Chondrocyte (in vitro differentiated cells): Measurements from ENCODE around the gene TBCEL. TPM values are rescaled to one million over a fixed set of nuclear protein-coding genes. Genes with fewer than 3 reads are reported as not detected.

Source experiments
- DNase-seq: peaks from one replicate; pipeline ENCODE4 v3.0.0; 2021; ENCODE audit warnings: mixed read lengths, low spot score
- H3K27ac Mint-ChIP-seq: one replicate; pipeline ENCODE4 v1.8.0; 2021; ENCODE audit warnings: mild to moderate bottlenecking, moderate library complexity, mixed read lengths; ENCODE audit not compliant: unreplicated experiment
- H3K27me3 Mint-ChIP-seq: 2 replicates; pipeline ENCODE4 v1.8.0; 2021; ENCODE audit warnings: low read depth, mixed read lengths
- H3K36me3 Mint-ChIP-seq: 2 replicates; pipeline ENCODE4 v1.8.0; 2021; ENCODE audit warnings: low read depth, mixed read lengths
- H3K4me1 Mint-ChIP-seq: 2 replicates; pipeline ENCODE4 v1.8.0; 2021; ENCODE audit warnings: low read depth, mild to moderate bottlenecking, mixed read lengths
- H3K4me3 Mint-ChIP-seq: one replicate; pipeline ENCODE4 v1.8.0; 2021; ENCODE audit warnings: mild to moderate bottlenecking, moderate library complexity, mixed read lengths; ENCODE audit not compliant: unreplicated experiment
- H3K9me3 Mint-ChIP-seq: 2 replicates; pipeline ENCODE4 v1.8.0; 2021; ENCODE audit warnings: low read depth, mixed read lengths
- total RNA-seq: library from RNA; stranded (reverse); gene quantifications from 3 replicates; pipeline ENCODE4 v1.2.1, GENCODE V29; 2021
- TF ChIP-seq, protein P1 (sequence below): fragments of 200-600 bp; sonication (generic); IDR thresholded peaks from 2 replicates; pipeline ENCODE4 v1.5.0; 2021; ENCODE audit warnings: antibody characterized with exemption, mild to moderate bottlenecking, moderate library complexity

TBCEL gene
- total RNA-seq, 1 donor from 2014 or later, result 29.6 TPM

DNA sequence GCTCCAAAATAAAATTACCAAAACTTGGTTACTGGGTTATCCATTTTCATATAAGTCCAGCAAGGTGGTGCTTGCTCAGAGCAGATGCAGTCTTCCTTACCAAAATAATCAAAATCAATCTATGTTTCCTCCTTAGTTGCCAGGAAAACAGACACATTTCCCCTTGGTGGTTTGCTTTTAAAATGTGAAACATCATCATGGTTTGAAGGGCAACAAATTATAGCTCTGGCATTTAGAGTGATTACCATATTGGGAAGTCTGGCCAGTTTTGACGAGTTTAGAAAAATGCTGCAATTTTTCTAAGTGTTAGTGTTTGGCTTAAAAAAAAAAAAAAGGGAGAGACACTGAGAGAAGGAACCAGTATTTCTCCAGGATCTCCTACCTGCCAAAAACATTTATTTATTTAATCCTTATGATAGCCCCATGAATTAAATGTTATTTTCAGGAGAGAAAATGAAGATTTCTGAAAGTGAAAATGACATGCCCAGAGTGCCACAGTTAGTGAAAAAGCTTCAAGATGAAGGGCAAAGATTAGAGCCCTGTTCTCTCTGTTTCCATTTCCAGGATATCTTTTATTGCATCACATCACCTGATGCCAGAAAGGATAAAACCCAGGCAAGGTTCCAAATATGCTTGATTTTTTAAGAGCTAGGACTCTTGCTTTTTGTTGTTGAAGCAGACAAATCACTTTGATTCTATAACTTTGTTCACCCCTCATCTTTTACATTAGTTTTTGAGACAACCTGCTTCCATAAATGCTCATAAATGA, 29.6 kb upstream of the TBCEL start:
- Mint-ChIP-seq H3K27ac (no peak overlapping the region), H3K27me3 (peaks cover 39% of the 10 kb centered on the region), H3K4me3 (no peak overlapping the region), H3K4me1 (no peaks in the 10 kb centered on the region), H3K36me3 (no peaks in the 10 kb centered on the region), H3K9me3 (no peaks in the 10 kb centered on the region)
- no peak for DNase-seq
- TF ChIP-seq, protein P1, sequence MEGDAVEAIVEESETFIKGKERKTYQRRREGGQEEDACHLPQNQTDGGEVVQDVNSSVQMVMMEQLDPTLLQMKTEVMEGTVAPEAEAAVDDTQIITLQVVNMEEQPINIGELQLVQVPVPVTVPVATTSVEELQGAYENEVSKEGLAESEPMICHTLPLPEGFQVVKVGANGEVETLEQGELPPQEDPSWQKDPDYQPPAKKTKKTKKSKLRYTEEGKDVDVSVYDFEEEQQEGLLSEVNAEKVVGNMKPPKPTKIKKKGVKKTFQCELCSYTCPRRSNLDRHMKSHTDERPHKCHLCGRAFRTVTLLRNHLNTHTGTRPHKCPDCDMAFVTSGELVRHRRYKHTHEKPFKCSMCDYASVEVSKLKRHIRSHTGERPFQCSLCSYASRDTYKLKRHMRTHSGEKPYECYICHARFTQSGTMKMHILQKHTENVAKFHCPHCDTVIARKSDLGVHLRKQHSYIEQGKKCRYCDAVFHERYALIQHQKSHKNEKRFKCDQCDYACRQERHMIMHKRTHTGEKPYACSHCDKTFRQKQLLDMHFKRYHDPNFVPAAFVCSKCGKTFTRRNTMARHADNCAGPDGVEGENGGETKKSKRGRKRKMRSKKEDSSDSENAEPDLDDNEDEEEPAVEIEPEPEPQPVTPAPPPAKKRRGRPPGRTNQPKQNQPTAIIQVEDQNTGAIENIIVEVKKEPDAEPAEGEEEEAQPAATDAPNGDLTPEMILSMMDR, result no peak

DNA sequence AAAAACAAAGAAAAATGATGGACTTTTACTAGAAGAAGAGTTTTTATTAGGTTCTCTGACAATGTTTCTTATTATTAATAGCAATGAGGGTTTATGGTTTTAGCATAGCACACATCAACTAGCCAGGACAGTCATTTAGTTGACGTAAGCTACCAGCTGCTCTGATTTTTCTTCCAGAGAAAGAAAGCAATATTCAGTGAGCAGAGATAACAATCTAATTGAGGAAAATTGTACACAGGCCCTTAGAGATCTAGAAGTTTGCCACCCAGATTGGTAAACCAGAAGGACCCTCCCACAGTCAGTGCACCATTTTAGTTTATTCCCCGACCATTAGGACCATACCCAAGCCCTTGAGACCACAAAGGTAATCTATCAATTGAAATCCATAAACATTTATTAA, 28.7 kb upstream of the TBCEL start:
- Mint-ChIP-seq H3K9me3 (no peaks in the 10 kb centered on the region), H3K27me3 (peaks cover 34% of the 10 kb centered on the region), H3K36me3 (no peaks in the 10 kb centered on the region), H3K4me1 (no peaks in the 10 kb centered on the region), H3K27ac (no peak overlapping the region), H3K4me3 (no peak overlapping the region)
- no peak for DNase-seq
- TF ChIP-seq, protein P1, result no peak

DNA sequence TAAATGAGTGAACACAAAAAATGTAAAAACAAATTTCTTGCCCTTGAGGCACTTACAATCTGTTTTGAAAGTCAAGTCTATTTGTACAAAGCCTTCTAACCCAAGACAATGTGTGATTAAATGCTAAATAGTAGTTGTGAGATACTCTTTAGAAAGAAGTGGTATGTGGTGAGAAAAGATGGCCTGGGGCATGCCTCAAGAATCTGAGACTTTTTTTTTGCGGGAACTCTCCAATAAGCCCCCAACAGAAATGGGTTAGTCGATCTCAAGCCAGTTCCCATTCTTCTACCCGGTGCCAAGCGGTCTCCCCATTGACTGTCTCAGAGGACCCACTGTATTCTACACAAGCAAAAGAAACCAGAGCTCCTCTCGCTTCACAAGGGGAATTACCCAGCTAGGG, 26.9 kb upstream of the TBCEL start:
- peaks cover 30% of the 10 kb centered on the region for H3K27me3 Mint-ChIP-seq
- H3K4me3 Mint-ChIP-seq, result no peak overlapping the region
- H3K27ac Mint-ChIP-seq, result no peak overlapping the region
- no peaks in the 10 kb centered on the region for H3K36me3 Mint-ChIP-seq
- no peak for DNase-seq
- H3K9me3 Mint-ChIP-seq, result no peaks in the 10 kb centered on the region
- H3K4me1 Mint-ChIP-seq, result no peaks in the 10 kb centered on the region
- TF ChIP-seq, protein P1, result no peak

GRCh38 chr11:120998581-120998980, 25.3 kb upstream of the TBCEL start:
- TF ChIP-seq, protein P1, result no peak
- no peaks in the 10 kb centered on the region for H3K9me3 Mint-ChIP-seq

GRCh38 chr11:121004206-121004840, 19.6 kb upstream of the TBCEL start:
- H3K27ac Mint-ChIP-seq, result no peak overlapping the region
- H3K9me3 Mint-ChIP-seq, result no peaks in the 10 kb centered on the region

More at GRCh38 chr11:120998581-120998980, 25.3 kb upstream of the TBCEL start:
- Mint-ChIP-seq H3K27ac (no peak overlapping the region), H3K4me1 (no peaks in the 10 kb centered on the region), H3K4me3 (no peak overlapping the region), H3K27me3 (peaks cover 33% of the 10 kb centered on the region), H3K36me3 (no peaks in the 10 kb centered on the region)
- DNase-seq, result no peak

More at GRCh38 chr11:121004206-121004840, 19.6 kb upstream of the TBCEL start:
- Mint-ChIP-seq H3K4me3 (no peak overlapping the region), H3K27me3 (peaks cover 26% of the 10 kb centered on the region), H3K4me1 (no peaks in the 10 kb centered on the region), H3K36me3 (no peaks in the 10 kb centered on the region)
- TF ChIP-seq, protein P1, result no peak
- no peak for DNase-seq
